ENCODE results near the gene RNF148. TPM values are rescaled to one million over a fixed set of nuclear protein-coding genes. Genes with fewer than 3 reads are reported as not detected.

RNF148 gene
- 0.32 TPM for total RNA-seq
- long read RNA-seq, result 0 reads

- no peak for DNase-seq (ENCODE audit: missing footprints)
- intact Hi-C loops (cut with DNase I), result no loop called here
- no peak for ATAC-seq
Observed at GRCh38 chr7:122702872-122703510, at the start of gene RNF148. Gene RNF148, minus strand, starts transcription at chr7:122702922. Its CDS starts 172 bp downstream, at chr7:122702750.

GRCh38 chr7:122750389-122750788, 47.7 kb upstream of the RNF148 start:
- ATAC-seq (no peak), DNase-seq (ENCODE audit: missing footprints) (no peak)
- intact Hi-C loops (cut with DNase I), result no loop called here

GRCh38 chr7:122748195-122748594, 45.5 kb upstream of the RNF148 start:
- intact Hi-C loops (cut with DNase I), result no loop called here
- ATAC-seq, result no peak
- DNase-seq (ENCODE audit: missing footprints), result no peak

- DNase-seq (ENCODE audit: missing footprints) (no peak), ATAC-seq (no peak)
- intact Hi-C loops (cut with DNase I), result no loop called here
Observed at GRCh38 chr7:122746948-122747347, 44.2 kb upstream of the RNF148 start.

- intact Hi-C loops (cut with DNase I), result no loop called here
- ATAC-seq (no peak), DNase-seq (ENCODE audit: missing footprints) (no peak)
Observed at GRCh38 chr7:122743211-122743610, 40.5 kb upstream of the RNF148 start.

GRCh38 chr7:122738947-122739346, 36.2 kb upstream of the RNF148 start:
- no peak for ATAC-seq

GRCh38 chr7:122736183-122736582, 33.5 kb upstream of the RNF148 start:
- intact Hi-C loops (cut with DNase I), result no loop called here
- ATAC-seq, result no peak
- no peak for DNase-seq (ENCODE audit: missing footprints)

More at GRCh38 chr7:122738947-122739346, 36.2 kb upstream of the RNF148 start:
- intact Hi-C loops (cut with DNase I), result no loop called here
- no peak for DNase-seq (ENCODE audit: missing footprints)

- ATAC-seq (no peak), DNase-seq (ENCODE audit: missing footprints) (no peak)
- intact Hi-C loops (cut with DNase I), result no loop called here
Observed at GRCh38 chr7:122727759-122728158, 25.0 kb upstream of the RNF148 start.

GRCh38 chr7:122727354-122727753, 24.6 kb upstream of the RNF148 start:
- no peak for DNase-seq (ENCODE audit: missing footprints)
- intact Hi-C loops (cut with DNase I), result no loop called here
- ATAC-seq, result no peak

- intact Hi-C loops (cut with DNase I), result no loop called here
- no peak for DNase-seq (ENCODE audit: missing footprints)
- ATAC-seq, result peak; percentile 50
Observed at GRCh38 chr7:122726881-122727280, 24.2 kb upstream of the RNF148 start.

- no peak for DNase-seq (ENCODE audit: missing footprints)
- intact Hi-C loops (cut with DNase I), result no loop called here
Observed at GRCh38 chr7:122724366-122724765, 21.6 kb upstream of the RNF148 start.

GRCh38 chr7:122719010-122719578, 16.4 kb upstream of the RNF148 start:
- DNase-seq (ENCODE audit: missing footprints) (no peak), ATAC-seq (no peak)
- intact Hi-C loops (cut with DNase I), result no loop called here

More at GRCh38 chr7:122724366-122724765, 21.6 kb upstream of the RNF148 start:
- no peak for ATAC-seq

- DNase-seq (ENCODE audit: missing footprints), result no peak
- intact Hi-C loops (cut with DNase I), result no loop called here
- no peak for ATAC-seq
Observed at GRCh38 chr7:122717356-122718089, 14.8 kb upstream of the RNF148 start.

GRCh38 chr7:122715183-122715582, 12.5 kb upstream of the RNF148 start:
- ATAC-seq, result no peak
- DNase-seq (ENCODE audit: missing footprints), result no peak
- intact Hi-C loops (cut with DNase I), result no loop called here

- no peak for DNase-seq (ENCODE audit: missing footprints)
- intact Hi-C loops (cut with DNase I), result no loop called here
- no peak for ATAC-seq
Observed at GRCh38 chr7:122710916-122711315, 8.2 kb upstream of the RNF148 start.

GRCh38 chr7:122709930-122710646, 7.4 kb upstream of the RNF148 start:
- DNase-seq (ENCODE audit: missing footprints) (no peak), ATAC-seq (no peak)
- intact Hi-C loops (cut with DNase I), result no loop called here

GRCh38 chr7:122706836-122707235, 4.1 kb upstream of the RNF148 start:
- no peak for ATAC-seq
- intact Hi-C loops (cut with DNase I), result no loop called here
- DNase-seq (ENCODE audit: missing footprints), result no peak

GRCh38 chr7:122699017-122699416, 3.7 kb downstream of the RNF148 start, which contains the start of gene RNF133:
Gene RNF133, minus strand, starts transcription at chr7:122699117. Its CDS starts 199 bp downstream, at chr7:122698918.
- intact Hi-C loops (cut with DNase I), result no loop called here
- DNase-seq (ENCODE audit: missing footprints) (no peak), ATAC-seq (no peak)

- DNase-seq (ENCODE audit: missing footprints), result no peak
- ATAC-seq, result no peak
- intact Hi-C loops (cut with DNase I), result no loop called here
Observed at GRCh38 chr7:122695816-122696215, 6.9 kb downstream of the RNF148 start.
